GM19395 (cell line): ENCODE data around the gene HAUS8.

Source experiments
- ATAC-seq: cut with Tn5 transposase; IDR thresholded peaks from one replicate; pipeline ENCODE4 v1.9.1; 2021; ENCODE audit warnings: mild to moderate bottlenecking, moderate library complexity; ENCODE audit not compliant: unreplicated experiment

HAUS8 gene

DNA sequence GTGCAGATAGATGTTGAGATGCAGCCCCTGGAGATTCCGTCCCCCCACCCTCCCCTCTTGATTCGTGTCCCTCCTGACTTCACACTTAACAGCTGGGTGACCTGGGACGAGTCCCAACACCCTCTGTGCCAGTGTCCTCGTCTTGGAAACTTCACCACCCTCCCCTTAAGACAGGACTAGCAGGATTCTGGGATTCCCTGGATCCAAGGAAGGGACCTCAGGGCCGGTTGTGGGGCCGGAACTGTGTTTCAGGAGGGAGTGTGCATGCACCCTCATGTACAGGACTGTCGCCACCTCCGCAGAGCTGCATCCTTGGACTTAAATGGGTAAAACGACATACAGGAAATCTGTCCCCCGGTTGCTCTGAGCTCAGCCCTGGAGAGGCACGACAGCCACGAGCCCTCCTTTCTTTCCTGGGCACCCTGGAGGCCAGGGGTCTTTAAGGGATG, 1.3 kb upstream of the HAUS8 start:
- no peak for ATAC-seq

DNA sequence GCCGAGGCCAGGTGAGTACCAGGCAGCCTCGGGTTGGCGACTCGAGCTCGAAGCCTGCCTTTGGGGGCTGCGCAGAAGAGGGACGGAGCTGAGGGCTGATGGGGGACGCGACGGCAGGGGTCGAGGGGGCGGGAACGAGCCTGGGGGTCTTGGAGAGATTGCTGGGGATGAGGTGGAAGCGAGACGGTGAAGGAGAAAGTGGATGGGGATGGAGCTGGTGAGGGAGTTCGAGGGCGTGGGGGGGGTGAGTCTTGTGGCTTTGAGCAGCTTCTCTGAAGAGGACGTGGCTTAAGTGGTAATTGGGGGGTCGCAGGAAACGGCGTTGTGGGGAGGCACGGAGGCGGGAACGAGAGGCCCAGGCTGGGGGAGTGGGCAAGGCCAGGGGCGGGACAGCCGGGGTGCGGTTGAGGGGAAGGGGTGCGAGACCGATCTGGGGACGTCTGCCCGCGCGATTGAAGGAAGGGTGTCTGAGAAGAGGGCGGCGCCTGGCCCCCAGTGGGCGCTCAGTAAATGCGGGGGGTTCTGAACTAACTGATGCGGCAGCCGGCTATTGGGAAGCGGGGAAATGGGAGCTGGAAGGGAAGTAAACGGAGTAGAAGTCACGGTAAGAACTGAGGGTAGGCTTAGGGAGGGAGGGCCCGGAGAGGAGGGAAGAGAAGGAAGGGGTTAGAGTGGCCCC, 751 bp upstream of the HAUS8 start:
- no peak for ATAC-seq

GRCh38 chr19:17074634-17075034, 618 bp downstream of the HAUS8 start:
- no peak for ATAC-seq

DNA sequence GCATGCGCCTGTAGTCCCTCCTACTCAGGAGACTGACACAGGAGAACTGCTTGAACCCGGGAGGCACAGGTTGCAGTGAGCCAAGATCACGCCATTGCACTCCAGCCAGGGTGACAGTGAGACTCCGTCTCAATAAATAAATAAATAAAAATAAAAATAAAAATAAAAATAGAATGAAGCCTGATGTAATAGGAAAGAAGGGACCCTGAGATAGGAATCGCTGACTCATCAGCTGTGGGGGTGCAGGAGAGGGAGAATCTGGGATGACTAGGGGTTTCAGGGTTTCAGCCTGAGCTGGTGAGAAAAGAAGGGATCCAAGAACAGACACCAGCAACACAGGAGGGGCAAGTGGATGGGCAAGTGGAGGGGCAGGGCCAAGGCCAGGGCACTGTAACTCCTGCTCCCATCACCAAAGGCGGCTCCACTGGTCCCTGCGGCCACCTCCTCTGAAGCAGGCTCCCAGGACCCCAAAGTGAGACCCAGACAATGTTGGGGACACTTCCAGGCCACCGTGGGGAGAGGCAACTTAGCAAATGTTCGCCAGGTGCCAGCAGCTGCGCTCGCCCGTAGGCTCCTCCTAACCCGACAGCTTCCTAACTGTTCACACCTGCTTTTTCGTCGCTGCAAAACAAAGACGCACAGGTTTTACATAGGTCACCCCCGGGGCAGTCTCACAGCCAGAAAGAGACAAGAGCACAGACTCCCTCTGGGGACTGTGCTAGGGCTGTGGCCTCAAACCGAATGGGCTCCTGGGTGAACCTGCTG, 1.2 kb downstream of the HAUS8 start:
- ATAC-seq: no peak

GRCh38 chr19:17070912-17071311, 4.3 kb downstream of the HAUS8 start:
- ATAC-seq: no peak

DNA sequence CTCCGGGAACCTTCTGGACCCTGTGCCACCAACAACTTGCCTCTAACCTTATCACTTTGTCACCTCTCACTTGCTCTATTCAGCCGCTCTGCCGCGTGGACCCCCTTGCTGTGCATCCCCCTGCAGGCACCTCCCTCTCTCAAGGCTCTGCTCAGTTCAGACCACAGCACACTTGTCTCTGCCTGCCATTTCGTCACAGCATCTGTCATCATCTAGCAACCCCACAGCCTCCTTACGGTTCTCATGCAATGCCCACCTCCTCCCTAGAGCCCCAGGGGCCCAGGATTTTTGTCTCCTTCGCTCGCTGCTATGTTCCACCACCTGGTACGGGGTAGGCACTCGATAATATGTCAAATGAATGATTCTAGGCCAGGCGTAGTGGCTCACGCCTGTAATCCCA, 4.8 kb downstream of the HAUS8 start:
- ATAC-seq: no peak

- no peak for ATAC-seq
These were observed 6.1 kb downstream of the HAUS8 start for GRCh38 chr19:17069193-17069592.

GRCh38 chr19:17063428-17063827, 11.8 kb downstream of the HAUS8 start:
- no peak for ATAC-seq

DNA sequence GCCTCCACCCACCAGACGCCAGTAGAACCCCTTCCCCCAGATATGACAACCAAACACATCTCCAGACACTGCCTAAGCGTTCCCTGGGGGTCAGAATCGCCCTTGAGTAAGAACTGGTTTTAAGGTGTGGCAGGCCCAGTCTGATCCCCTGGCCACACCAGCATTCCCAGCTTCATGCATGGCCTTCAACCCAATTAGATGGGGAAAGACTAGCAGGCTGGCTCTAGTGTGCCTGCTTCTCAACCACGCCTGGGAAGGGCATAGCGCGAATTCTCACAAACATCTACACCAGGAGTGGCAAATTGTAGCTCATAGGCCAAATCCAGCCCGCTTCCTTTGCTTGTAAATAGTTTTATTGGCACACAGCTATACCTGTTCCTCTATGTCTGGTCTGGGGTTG, 13.6 kb downstream of the HAUS8 start:
- no peak for ATAC-seq

DNA sequence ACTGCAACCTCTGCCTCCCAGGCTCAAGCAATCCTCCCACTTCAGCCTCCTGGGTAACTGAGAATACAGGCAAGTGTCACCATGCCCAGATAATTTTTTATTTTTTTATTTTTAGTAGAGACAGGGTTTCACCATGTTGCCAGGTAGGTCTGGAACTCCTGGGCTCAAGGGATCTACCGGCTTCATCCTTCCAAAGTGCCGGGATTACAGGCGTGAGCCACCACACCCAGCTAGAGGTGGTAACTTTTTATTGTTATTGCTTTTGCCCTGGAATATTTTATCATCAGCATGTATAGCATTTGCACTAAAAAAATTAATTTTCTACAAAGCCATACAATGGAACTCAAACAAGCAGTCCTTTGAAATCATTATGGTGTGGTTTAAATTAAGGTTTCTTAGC, 14.0 kb downstream of the HAUS8 start:
- ATAC-seq: no peak

- no peak for ATAC-seq
These were observed 14.4 kb downstream of the HAUS8 start for GRCh38 chr19:17060802-17061201.

GRCh38 chr19:17058236-17058635, 17.0 kb downstream of the HAUS8 start:
- ATAC-seq: no peak

- no peak for ATAC-seq
These were observed 19.6 kb downstream of the HAUS8 start for GRCh38 chr19:17055636-17056035.

GRCh38 chr19:17054746-17055145, 20.5 kb downstream of the HAUS8 start:
- no peak for ATAC-seq

DNA sequence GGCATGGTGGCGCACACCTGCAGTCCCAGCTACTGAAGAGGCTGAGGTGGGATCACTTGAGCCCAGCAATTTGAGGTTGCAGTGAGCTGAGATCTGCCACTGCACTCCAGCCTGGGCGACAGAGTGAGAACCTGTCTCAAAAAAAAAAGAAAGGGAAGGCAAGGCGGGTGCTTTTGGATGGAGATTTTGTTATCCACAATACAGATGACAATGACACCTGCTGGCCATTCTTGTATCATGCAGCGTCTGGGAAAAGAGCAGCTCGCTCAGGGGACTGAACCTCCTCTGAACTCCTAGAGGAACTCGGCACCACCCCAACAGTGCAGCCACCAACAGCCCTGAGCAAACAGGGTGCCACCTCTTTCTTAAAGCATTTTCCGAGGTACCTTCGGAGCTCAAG, 22.8 kb downstream of the HAUS8 start:
- no peak for ATAC-seq

GRCh38 chr19:17049711-17050280, 25.5 kb downstream of the HAUS8 start:
- ATAC-seq: no peak

- no peak for ATAC-seq
These were observed 26.3 kb downstream of the HAUS8 start for GRCh38 chr19:17048885-17049453.

GRCh38 chr19:17045907-17046502, 29.2 kb downstream of the HAUS8 start:
- no peak for ATAC-seq

DNA sequence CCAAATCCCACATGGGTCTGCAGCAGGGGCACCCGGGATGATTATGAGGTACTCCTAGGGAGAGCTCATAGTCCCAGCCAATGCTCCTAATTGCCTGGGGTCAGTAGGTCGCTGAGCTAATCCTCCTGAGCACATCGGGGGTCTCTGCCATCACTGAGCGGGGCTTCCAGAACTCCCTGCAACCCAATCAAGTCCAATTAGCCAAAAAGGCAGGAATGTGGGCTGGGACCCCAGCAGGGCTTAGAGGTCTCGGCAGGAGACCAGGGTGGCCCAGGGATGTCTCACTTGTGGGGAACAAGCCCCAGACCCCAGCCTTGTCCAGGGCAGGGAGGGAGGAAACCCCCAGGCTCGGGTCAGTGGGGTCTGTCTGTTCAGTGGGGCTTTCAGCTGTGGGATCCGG, 31.5 kb downstream of the HAUS8 start:
- ATAC-seq: no peak

GRCh38 chr19:17041976-17042375, 33.3 kb downstream of the HAUS8 start:
- ATAC-seq: no peak

GRCh38 chr19:17037966-17038500, 37.2 kb downstream of the HAUS8 start:
- no peak for ATAC-seq
